ENCODE results near the gene C14orf93.

C14orf93 gene

DNA sequence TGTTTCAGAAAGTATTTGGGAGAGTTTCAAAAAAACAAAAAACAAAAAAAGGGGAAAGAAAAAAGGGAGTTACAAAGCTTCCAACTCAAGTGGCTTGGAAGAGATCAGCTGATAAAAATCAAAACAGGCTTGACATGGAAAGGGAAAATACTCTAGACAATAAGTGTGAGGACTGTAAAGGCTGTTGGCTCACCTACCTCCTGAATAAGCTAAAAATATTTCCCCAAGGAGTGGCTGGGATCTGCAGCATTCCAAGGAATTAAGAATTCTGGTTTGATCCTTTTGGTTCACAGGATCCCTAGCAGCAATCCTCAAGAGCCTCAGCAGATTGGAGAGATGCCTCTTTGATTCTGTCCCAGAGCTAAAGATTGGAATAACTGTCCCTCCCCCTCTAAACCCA, 16.4 kb downstream of the C14orf93 start:
- no peak for DNase-seq

DNA sequence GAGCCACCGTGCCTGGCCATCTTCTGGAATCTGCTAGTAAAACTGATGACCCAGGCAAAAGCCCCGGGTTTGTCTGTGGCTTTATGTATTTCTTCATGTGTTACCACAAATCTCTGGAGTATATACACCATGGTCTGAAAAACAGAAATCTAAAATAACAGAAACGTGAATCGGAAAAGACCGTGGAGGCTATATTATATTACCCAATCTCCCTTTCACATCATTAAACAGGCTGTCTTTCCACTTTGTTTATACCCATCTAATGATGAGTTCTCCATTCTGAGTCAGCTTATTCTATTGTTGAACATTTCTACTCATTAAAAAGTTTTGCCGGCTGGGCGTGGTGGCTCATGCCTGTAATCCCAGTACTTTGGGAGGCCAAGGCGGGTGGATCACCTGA, 18.1 kb downstream of the C14orf93 start:
- no peak for DNase-seq

DNA sequence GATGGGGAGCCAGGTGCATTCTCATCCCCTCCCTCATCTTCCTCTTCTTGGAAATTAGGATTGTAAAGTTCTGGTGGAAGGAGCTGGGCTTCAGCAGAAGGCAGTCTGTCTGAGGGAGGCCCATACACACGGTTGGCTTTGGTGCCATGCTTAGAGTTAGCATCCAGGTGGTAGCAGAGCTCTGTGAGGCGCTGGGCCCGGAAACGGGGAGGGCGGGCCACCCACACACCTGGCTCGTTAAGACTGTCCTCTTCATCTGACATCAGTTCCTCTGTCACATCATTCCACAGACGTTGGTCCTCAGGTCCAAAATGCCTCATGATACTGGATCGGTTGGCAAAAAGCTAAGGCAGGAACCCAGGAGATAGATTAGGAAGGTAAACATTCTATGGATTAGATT, 22.7 kb downstream of the C14orf93 start:
- DNase-seq: no peak

DNA sequence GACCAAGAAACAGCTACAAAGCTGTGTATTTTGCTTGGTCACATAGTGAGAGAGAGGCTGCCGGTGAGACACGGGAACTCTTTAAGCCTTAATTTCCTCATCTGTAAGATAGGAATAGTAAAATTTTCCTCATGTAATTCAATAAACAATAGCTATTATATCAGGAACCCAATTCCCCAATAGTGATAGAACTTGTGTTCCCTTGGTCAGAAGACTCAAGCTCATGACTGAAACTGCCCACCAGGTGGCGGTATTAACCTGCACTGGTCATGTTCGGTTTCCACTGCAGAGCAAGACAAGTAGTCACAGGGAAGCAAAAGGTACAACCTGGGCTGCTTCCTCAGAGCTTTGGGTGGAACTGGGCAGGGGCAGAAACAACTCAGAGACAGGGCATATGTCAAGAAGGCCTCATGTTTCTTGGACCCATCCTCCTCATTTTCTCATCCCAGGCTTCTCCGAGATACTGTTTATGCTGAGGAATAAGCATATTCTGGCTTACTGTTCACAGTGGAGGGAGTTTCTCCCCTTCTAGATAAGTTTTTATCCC, 23.4 kb downstream of the C14orf93 start:
- peak; percentile 18 for DNase-seq

DNA sequence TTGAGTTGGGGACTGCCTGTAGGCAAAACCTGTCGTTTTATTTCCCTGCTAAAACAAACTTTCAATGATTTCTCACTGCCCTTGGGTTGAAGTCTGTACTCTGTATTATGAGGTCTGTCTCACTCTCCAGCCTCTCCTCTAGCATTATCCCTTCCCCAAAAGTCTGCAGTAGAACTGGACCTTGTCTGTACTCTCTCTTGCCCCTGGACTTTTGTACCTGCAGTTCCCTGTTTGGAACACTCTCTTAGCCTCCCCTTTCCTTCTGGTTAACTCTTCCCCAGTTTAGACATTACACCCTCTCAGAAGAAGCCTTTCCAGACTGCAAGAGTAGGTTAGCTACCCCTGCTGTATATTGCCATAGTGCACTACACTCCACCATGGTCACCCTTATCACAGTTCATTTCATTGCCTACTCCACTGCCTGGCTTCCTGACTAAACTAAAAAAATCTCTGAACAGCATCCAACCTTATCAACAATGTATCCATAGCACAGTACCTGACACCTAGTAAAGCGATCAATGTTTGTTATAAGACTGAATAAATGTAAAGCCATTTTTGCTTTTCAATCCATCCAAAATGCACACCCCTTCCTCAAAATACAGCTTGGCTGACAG, 23.9 kb downstream of the C14orf93 start:
- no peak for DNase-seq

DNA sequence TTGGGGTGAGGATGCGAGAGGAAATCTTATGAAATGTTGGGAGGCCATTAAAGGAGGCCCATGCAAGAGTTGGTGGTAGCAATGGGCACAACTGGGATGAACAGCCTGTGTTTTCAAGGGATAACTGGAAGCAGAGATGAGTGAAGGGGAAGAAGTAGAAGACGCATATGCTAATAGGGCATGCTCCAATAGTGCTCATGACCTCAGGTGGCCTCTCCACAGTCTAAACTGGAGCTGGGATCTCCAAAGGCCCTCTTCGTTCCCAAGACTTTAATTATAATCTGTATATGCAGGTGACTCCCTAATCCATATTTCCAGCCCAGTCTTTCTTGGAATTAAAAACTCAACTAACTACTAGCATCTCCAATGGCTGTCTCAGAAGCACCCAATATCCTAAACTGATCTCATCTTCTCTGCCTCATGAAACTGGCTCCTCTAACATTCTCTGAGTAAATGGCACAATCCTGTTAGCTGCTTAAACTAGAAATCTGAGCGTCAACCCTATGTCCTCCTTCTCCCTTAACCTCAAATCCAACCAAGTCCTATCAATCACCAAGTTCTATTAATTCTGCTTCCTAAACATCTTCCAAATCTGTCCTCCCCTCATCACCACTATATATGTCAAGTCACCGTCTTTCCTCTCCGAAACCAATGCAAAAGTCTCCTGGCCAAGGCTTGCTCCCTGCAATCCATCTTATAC, 24.8 kb downstream of the C14orf93 start:
- no peak for DNase-seq

DNA sequence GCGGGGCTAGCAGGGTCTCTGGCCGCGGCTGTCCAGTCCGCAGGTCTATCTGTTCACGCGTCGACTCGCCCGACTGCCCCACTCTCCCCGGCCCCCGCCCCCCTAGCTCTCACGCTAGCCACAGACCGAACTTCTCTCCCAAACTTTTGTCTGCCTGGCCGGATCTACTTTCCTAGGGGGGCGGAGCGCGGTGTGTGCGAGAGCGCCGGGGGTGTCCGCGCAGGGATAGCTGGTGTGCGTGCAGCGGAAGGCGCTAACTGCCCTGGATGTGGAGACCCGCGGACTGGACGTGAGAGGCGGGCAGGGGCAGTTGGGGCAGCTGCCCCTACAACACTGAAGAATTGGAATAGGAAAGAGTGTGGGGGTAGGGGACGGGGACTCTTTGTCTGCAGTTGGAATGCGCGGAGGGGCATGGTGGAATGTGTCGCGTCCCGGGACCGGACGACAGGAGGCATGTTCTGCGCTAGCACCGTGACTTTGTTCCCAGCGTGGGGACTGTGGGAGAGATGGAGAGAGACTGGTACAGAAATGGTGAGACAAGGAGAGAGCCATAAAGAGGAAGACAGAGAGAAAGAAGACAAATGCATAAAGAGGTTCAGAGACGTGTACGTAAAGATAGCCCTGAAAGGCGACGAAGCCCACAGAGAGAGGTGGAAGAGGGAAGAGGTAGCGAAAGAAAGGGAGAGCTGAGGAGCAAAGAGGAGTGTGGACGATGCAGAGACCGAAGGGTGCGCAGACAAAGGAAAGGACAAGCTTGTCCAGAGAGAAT, 27.3 kb downstream of the C14orf93 start, which contains the start of gene AJUBA:
Gene AJUBA (minus strand): TSS at position 75 of the 769 bp plus-strand sequence. CDS start 285 bp downstream, outside the sequence.
- DNase-seq: peak; percentile 42

DNA sequence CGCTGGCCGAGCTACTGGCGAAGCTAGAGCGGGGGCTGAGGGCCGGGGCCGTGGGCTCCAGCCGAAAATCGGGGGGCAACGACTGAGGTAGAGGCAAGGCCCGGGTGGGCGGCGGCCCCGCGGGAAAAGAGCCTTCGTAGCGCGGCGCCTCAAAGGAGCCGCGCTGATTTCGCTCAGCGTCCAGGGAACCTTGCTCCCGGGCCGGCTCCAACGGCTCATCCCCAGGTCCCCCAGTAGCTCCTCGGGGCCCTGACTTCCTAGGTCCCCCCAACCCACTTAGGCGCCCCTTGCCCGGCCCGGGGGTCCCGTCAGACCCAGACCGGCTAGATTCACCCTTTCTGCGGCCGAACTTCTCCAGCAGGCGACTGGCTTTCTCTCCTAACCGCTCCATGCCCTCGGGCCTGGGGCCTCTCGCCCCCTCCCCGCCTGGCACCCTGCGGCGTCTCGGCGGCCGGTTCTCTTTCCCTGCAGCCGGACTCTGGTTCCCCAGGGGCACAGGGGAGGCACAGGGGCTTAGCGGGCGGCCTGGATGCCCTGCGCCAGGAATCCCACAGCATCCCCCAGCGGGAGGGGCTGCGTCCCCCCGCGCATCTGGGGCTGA, 28.0 kb downstream of the C14orf93 start:
- no peak for DNase-seq

DNA sequence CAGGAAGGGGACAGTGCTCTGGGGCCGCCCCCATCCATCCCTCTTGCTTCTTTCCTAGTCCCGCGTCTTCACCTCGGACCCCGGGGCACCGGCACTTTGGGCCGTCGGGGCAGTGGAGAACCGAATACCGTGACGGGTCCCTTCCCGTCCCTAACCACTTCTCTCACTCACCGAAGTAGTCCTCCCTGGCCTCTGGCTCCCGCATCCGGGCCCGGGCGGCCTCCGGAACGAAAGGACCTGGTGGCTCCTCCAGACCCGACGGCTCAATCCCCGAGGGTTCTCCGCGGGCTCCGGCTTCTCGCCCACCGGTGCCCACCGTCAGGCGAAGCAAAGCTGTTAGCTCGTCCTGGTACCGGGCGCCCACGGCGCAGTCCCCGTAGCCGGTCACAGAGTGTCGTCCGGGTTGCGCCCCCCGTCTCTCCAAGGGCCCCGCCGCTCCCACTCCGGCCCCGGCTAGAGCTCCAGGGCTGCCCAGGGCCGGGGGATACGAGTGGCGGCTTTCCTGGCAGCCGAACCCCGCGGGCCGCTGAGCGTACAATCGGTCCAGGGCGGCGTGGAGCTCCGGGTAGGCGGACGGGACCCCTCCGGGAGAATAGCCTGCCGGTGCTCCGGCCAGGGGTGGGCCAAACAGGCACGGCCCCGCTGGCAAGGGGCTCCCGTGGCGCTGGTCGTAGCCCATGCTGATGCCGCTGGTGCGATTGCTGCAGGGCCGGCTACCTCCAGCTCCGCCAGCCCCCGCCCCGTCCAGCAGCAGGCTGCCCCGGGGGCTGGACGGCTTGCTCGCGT, 28.7 kb downstream of the C14orf93 start:
- no peak for DNase-seq

DNA sequence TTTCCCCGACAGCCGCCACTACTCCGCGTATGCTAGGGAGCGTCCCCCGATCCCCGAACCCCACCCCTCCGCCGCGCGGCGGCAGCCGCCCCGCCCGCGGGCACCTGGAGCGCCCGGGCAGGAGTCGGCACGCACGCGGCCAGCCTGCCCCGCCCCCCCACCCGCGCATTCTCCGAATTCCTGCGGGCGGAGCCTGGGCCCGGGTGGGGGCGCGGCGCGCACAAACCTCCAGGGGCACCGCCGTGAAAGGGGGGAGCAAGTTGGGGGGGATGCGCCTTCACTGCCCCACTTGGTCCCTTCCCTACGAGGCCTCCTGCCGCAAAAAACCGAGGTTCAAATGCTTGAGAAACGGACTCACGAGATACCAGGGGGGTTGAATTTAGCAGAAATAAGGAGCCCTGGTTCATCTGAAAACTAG, 29.3 kb downstream of the C14orf93 start:
- no peak for DNase-seq

DNA sequence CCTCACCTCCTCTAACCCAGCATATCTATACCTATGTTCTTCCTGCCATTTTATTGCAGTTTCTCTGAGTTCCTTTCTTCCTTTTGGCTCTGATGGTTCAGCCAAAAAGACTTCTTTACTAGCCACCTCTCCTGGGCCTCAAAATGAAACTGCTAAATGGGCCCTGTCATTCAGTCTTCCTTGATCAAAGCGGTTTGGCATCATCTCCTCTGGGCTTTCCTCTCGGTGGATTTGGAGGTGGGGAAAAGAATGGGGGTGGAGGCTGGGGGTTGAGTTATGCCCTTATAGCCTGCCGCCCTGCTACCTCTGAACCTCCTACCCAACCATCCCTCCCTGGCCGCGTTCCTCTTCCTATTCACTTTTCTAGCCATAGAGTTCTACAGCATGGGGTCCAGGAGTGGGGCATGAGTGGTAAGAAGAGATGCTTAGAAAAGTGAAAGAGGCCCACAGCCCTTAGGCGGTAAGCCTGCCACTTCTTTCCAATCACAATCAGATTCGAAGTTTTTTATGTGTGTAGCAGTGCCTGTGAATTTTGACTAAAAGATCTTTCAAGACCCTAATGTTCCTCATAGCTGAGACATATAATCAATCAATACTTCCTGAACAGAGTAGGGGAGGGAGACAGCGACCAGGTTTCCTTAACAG, 30.1 kb downstream of the C14orf93 start:
- DNase-seq: no peak

DNA sequence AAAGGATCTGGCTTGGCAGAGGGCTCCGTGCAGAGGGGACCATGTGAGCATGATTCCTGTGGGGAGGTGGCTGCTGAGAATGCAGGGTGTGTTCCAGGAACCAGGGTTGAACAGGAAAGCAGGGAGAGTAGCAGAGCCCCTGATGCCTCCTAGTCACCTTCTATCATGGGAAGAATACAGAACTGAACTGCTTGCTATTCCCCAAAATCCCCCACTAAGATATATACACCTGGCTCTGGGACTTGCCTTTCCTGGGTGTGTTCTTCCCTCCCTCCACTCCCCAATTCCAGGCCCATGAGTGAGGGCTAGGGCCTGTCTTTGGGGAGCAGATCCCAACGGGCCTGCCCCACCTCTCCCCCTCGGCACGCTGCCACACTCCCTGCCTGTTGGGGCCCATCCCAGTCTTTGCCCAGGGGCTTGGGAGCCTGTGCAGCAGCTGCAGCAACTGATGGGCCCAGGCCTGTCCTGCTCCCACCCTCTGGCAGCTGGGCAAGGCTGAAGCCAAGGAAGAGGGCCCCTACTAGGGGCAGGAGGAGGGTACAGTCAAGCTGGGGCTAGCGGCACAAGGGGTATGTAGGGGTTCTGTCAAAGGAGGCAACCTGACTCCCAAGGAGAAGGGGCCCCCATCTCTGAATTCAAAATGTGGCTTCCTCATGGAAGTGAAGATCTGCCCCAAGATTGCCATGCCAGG, 30.8 kb downstream of the C14orf93 start:
- no peak for DNase-seq

DNA sequence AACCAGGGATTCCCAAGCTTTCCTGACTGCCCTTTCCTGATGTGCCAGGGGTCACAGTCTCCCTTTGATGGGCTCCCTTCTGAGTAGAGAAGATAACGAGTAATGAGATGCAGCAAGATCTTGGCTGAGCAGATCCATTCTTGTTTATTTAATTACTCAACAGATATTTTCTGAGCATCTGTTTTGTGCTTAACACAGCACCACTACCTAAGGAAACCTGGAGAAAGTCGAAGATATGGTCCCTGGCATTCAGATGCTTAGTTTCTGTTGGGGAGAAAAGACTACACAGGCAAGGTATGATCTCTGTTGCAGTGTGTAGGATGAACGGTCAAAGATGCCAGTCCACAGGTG, 31.5 kb downstream of the C14orf93 start:
- DNase-seq: no peak

DNA sequence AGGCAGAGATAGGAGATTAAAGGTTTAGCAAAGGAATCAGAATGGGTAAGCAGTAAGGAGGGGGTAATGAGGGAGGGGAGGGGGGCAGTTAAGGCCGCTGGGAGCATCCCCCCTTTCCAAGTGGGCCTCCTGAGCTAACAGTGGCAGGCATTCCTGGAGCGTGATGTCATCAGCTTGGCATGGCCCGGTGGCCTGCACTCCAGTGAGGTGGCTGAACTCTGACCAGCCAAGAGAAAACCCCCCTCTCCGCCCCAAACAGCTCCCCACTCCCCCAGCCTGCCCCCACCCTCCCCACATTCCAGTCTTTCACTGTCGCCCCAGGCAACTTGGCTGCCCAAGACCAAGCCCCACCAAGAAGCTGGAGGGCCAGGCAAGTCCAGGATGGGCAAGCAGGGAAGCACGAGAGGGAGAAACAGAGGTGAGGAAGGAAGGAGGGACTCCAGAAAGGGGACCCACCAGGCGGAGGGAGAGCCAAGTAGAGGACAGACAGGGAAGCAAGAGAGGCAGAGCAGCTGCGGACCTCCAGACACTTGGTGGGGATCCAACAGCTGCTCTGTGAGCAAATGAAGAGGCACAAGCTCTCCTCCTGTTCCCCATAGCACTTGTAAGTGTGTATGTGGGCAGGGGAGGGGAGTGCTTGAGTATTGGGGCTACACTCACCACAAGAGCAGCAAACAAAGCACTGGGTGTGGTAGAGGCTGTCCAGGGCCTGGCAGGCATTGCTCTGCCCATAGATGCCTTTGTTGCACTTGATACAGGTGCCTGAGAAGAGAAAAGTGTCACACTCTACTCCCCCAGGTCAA, 32.1 kb downstream of the C14orf93 start:
- no peak for DNase-seq

DNA sequence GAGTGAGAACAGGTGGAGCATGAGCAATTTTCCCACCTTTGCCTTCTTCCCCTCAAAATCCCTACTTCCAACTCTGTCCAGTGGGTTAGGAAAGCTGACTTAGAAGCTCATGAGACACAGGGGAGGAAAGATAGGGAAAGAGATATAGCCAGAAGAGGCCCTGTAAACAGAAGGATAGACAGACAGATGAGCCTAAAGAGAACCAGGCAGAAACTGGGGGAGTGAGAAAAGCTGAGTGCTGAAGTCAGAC, 32.6 kb downstream of the C14orf93 start:
- no peak for DNase-seq

DNA sequence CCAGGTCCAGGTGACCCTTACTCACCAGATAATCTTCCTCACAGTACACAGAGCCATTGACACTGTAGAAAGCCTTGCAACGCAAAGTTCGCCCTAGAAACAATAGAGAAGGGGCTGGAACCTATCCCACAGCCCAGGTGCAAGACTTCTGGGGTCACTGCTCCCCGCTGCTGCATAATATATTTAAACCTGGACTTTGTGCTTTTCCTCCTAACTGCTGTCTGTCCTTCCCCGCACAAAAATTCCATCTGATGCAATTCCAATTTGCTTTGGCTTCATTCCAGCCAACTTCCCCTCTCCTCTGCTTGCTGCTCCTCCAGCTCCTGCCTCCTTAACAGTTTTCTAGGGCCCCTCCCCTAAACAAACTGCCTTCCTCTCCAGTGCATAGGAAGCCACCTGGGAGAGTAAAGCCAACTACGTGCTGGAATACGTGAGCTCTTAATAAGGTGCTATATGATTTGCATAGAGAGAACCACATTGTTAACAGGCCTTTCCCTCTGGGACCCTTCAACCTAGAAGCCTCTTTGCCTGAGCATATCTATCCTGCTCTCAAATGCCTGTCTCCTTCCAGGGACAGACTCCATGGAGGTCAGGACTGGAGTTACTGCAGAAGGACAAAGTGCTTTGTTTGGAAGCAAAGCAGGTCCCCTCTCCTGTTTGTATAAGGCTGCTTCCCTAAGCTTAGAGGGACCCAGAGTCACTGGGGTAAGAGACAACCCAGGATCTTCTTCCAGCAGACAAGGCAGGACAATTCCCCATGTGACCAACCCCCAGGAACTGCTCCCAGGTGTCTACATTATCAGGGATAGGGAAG, 33.1 kb downstream of the C14orf93 start:
- DNase-seq: no peak

DNA sequence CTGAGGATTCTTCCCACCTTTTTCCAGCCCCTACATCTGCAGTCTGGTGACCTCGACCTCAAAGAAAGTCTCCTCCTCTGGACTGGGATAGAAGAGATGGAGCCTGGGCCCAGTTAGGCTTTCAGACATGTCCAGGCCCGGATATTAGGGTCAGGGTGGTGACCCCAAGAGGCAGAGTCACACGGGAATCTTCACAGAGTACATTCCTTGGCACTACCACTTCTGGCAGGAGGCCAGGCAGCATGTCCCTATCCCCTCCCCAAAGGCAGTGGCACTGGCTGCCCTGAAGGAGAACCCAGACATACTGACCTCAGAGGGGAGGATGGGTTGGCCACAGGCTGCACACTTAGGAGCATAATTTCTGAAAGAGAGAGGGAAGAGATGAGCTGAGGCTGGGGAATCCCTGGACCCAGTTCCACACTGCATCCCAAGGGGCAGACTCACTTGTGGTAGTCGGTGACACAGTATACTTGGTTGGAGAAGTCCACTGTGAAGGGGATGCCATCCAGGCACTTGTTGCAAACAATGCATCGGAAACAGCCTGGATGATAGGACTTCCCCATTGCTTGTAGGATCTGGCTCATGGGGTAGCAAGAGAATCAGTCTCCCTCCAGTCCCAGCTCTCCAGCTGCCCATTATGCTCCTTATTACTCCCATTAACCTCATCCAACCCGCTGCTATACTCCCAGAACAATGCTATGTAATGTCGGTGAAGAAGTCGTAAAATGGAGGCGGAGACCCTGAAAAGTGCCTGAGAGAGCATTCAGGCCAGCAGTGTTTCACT, 35.2 kb downstream of the C14orf93 start:
- no peak for DNase-seq

DNA sequence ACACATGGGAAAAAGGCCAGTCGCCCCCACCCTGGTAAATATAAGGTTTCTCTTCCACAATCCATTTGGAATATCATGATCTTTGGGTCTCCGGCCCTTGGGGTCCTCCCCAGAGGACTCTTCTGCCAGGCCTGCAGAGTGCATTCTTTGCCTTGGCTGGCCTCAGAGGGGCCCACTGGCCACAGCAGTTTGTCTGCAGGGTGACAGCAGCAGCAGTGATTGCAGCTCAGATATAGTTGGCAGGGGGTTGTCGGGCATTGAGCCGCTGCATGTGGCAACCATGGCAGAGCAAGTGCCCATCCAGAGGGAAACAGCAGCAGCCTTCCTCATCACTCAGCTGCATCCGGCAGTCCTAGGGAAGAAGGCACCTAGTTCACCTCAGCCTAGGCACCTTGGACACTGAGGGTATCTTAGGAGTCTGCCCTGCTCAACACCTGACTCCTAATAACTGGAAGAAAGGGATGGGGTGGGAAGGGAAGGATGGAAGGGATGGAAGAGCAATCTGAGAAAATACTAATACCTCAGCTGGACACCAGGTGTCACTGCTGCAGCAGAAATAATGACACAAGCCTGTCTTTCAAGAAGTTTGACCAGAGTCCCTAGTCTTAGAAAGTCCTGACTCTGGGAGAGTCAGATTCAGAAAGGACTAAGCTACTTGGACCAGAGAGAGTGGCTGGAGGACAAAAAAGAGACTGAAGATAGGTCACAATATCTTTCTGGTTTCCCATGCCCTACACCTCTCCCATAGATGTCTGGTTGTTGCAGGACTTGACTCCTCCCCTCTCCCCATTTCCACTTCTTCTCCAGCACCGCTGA, 36.5 kb downstream of the C14orf93 start:
- no peak for DNase-seq
